Measurements from ENCODE around the gene WDSUB1.

Gene WDSUB1

GRCh38 chr2:159226608-159227385 is 59.7 kb downstream of the WDSUB1 start:
- TF ChIP-seq CTCF (IDR thresholded peaks at IDR 0.05), result no peak

- no peak for TF ChIP-seq CTCF (IDR thresholded peaks at IDR 0.05)
Measured at GRCh38 chr2:159226059-159226461, 60.4 kb downstream of the WDSUB1 start.

GRCh38 chr2:159225025-159226016 is 61.2 kb downstream of the WDSUB1 start:
- TF ChIP-seq CTCF (IDR thresholded peaks at IDR 0.05), result no peak

- no peak for TF ChIP-seq CTCF (IDR thresholded peaks at IDR 0.05)
Measured at GRCh38 chr2:159224061-159224813, 62.3 kb downstream of the WDSUB1 start.

GRCh38 chr2:159219394-159219998 is 67.0 kb downstream of the WDSUB1 start:
- TF ChIP-seq CTCF (IDR thresholded peaks at IDR 0.05), result no peak

GRCh38 chr2:159218389-159218788 is 68.1 kb downstream of the WDSUB1 start:
- no peak for TF ChIP-seq CTCF (IDR thresholded peaks at IDR 0.05)

- no peak for TF ChIP-seq CTCF (IDR thresholded peaks at IDR 0.05)
Measured at GRCh38 chr2:159217676-159218075, 68.8 kb downstream of the WDSUB1 start.
